Fibroblast of lung (primary cell): Measurements from ENCODE around the gene KRT3.

Source experiments
- CTCF ChIP-seq, 2 donors: IDR thresholded peaks in 1 of 2; conservative IDR thresholded peaks in 1 of 2; 1 replicate in 1 of 2; 2 replicates in 1 of 2; pipeline ENCODE4 v1.5.1; 2011 to 2012; ENCODE audit warnings: low read length in 2 of 2, control low read depth in 1 of 2, inconsistent platforms in 1 of 2, low read depth in 1 of 2, mild to moderate bottlenecking in 1 of 2
- EZH2 ChIP-seq: IDR thresholded peaks from 2 replicates; pipeline ENCODE4 v1.5.1; 2012; ENCODE audit warnings: low read length, control low read depth, mild to moderate bottlenecking; ENCODE audit errors: missing control alignments

GRCh38 chr12:52831251-52831650 is 35.3 kb upstream of the KRT3 start:
- TF ChIP-seq CTCF (conservative IDR thresholded peaks at IDR 0.05 in 1 of 2, IDR thresholded peaks at IDR 0.05 in 1 of 2; ENCODE audit: low read depth in 1 of 2, low read length in 2 of 2) (no peak), EZH2 (no peak)
